GM19240 (cell line): Measurements from ENCODE around the gene COMTD1.

Experiments
- DNase-seq: peaks from one replicate; pipeline ENCODE4 v3.0.0; 2011; ENCODE audit warnings: low spot score; ENCODE audit not compliant: insufficient read length

The COMTD1 gene

DNA sequence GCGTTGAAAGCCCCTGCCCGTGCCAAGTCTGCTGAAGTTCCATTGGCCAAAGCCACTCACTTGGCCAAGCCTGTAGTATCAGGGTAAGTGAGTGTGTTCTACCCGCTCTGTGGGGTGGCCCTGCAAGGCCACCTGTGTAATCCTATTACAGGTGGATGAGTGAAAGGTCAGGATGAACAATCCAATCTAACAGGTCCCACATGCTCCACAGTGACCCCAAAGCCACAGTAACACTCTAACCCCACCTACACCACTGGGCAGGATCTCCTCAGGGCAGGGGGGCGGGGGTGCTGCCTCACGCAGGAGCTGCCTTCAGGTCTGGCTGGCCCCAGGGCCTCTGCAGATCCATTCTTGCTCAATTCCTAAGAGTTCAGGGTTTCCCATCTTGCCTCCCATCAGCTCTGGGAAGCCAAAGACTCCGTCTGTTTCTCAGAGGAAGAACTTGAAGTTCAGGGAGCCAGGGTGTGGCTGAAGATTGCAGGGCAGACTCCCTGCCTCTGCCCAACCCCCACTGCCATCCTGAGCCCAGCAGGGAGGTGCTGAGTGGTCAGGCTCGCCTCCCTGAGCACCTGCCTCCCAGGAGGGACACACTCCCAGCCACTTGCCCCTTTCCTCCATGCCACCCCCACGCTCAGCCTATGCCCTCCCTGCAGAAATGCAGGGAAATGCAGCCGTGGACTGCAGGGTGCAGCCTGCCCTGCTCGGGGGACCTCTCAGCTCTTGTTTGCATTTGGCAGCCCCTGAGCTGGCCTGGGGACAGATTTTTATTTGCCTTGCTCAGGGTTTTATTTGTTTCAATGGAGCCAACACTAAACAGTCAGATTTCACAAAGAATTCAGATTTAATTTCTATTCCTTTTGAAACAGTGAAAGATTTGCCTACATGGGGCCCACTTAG, 9.8 kb upstream of the COMTD1 start:
- no peak for DNase-seq

DNA sequence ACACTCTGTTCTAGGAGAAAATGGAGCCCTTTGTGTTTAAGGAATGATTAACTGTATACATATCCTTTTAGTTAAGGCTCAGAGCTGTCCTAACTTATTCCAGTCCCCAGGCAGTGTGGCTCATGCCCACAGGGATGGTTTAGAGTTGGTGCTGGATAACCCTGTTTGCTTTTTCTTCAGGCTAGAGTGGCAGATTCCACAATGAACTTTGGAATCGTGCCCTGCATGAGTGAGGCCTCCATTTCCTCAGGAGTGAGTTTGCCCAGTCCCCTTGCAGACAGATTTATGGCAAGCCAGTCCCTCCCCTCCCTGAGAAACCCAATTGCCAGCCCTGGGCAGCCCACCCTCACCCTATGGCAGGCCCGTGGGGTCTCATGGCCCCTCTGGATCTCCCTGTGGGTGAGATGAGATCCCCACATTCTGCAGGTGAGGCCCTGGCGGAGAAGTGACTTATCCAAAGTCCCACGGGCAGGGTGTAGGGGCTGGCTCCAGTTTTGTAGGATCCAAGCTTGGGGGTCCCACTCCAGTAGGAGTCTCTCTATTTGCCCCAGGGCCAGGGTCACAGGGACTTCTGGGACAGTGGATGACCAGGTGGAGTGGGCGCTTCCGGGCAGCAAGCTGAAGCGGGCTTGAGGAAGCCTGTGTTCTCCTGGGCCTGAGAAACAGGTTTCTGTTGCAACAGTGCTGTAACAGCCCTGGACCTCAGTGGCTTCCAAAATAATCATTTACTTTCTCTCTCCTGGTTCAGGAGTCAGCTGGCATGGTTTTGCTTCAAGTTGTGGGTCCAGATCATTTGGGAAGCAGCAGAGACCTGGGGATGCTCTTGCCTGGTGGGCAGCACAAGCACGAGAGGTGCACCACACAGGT, 9.0 kb upstream of the COMTD1 start:
- no peak for DNase-seq

DNA sequence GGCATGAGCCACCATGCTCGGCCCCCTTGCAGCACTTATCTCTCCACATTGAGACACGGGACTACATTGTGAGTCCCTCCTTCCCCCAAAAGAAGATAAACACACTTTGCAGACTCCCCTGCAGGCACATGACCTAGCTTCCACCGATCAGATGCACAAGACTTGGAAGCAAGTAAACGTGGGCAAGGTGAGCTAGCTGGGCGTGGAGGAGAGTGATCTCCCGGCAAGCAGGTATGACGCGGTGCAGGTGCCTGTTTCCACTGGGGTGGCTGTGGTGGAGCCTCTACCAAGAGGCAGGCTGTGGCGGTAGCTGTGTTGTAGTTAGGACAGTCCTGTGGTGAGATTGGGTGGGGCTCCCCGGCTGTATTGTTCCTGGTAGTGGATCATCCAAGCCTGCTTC, 7.7 kb upstream of the COMTD1 start:
- DNase-seq = no peak

DNA sequence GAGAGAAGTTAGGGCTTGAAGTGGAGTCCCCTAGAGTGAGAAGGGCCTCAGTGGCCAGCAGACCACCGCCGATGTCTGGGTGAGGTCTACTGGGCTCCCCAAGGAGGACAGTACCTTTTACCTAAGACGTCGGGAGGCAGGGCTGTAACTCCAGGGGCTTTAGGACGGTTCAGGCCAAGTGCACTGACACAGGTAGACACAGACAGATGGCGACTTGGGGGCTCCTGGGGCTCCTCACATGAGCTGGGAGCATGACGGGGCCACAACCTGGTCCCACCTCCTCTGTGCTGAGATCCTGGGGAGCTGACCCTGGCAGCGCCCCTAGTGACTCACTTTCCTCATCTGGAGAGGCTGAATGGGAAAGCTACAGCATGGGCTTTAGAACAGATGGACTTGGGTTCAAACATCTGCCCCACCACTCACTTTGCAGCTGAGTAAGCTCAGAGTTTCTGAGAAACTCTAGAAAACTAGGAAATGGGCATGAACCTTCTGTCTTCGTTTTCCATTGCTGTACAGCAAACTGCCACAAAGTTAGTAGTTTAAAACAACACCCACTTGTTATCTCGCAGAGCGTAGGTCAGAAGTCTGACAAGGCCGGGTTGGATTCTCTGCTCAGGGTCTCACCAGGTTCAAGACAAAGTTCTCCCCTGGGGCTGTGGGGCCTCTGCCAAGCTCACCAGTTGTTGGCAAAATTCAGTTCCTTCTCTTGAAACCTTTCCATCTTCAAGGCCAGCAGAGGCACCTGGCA, 4.7 kb upstream of the COMTD1 start:
- no peak for DNase-seq

DNA sequence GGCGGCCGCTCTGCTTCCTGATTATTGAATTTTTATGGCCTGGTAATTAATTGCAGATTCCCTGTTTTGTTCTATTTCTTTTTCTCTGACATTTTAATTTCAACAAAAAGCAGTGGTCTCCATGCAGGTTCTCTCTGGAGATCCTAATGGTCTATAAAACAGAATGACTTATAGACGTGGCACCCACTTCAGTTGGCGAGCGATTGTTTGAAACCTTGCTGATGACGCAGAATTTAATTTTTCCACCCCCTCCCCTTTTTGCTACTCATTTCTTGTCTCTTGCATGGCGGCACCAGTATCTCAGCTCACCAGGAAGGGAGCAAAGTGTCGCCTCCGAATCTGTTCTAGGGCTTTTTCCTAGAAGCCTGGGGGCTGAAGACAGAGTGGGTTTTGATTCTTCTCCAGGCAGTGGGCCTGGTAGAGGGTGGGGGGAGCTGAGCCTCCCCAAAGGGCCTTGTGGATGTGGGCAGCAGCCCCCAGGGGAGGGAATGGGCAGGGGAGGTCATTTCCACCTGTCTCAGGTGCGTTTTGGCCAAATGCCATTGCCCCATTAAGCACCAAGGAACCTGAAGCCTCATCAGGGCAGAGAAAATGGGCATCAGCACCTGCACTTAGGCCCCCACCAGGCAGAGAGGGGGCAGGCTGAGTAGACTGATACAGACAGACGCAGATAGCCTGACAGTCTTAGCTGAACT, 3.5 kb upstream of the COMTD1 start:
- DNase-seq = no peak

DNA sequence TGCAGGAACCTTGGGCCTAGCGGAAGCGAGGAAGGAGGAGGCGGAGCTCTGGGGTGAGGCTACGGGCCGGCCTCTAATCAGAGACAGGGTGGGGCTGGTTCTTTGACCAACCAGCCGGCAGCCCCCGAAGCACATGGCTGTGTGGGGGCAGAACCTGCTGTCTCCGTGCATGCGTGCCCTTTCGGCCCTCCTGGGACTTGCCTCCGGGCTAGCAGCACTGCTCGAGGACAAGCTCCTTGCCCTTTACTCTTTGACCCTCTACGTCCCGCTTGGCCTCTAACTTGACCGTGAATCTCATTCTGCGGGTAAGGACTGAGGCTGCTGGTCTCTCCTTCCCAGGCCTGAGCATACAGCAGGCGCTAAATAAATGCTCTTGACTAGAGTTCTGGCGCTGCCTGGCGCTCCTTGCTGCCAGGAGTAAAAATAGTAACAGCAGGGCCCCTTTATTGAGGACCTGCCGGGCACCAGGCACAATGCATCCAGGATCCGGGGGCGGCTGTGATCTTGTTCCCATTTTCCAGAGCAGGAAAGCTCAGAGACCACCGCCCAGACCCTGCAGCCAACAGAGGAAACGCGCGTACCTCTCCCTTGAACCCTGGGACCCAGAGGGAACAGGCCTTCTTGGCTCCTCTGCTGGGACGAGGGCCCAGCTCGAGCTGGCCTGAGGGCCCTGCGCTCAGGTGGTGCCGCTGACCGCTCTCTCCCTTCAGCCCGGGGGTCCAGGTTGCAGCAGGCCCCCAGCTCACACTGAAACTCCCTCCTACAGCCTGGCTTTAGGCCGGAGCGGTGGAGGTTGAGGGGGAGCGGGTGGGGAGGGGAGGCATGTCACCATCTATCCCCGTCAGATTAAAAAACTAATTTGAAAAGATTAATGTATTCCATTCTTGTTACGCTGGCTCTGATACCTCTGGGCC, 2.7 kb upstream of the COMTD1 start:
- DNase-seq = no peak

DNA sequence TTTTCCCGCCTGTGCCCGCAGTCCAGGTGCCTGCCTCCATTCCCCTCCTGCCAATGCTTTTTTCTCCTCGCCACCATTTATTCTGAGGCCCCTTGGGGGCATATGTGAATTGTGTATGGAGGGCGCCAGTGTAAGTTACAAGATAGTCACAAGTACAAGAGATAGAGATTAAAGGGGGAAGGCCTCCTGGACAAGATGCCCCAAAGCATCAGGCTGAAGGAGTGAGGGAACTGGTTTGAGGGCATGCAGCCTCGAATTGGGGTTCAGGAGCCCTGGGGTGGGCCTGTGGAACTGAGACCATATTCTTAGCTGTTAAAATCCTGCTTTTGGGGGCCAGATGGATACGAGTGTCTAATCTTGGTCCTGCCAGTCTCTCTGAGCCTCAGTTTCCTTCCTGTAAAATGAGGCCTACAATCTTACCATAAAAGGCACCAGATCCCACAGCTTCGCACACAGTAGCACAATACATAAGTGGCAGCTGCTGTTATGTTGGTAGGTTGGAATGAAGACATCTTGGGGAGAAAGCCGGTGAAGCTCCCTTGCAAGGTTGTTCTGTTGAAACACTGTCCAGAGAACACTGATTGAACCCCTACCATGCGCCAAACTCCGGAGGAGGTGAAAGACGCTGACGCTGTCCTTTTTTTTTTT, 545 bp upstream of the COMTD1 start:
- no peak for DNase-seq

DNA sequence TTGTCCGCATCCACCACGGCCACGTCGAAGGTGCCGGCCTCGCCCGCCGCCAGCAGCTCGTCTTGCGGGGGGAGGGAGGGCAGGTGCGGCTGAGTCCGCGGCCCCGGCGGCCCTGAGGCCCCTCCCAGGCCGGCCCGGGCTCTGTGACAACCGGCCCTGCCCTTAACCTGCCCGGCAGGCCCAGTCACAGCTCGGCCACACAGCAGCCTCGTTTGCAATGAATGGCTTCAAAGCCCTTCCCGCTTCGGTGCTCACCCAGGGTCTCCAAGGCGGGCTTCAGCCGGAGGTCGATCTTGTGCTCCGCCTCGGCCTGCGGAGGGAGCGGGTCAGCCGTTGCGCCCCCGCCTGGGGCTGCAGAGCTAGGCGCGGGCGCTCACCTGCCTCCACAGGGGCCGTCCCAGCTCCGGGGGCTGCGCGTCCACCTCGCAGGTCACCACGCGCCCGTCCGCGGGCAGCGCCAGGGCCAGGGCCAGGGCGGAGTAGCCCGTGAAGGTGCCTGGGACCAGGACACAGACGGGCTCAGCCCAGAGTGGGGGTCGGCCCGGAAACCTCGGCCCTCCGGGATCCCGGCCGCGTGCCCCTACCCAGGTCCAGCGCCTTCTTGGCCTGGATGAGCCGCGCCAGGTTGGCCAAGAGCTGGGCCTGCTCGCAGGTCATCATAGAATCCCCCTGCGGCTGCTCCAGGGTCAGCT, 928 bp downstream of the COMTD1 start:
- DNase-seq = no peak

DNA sequence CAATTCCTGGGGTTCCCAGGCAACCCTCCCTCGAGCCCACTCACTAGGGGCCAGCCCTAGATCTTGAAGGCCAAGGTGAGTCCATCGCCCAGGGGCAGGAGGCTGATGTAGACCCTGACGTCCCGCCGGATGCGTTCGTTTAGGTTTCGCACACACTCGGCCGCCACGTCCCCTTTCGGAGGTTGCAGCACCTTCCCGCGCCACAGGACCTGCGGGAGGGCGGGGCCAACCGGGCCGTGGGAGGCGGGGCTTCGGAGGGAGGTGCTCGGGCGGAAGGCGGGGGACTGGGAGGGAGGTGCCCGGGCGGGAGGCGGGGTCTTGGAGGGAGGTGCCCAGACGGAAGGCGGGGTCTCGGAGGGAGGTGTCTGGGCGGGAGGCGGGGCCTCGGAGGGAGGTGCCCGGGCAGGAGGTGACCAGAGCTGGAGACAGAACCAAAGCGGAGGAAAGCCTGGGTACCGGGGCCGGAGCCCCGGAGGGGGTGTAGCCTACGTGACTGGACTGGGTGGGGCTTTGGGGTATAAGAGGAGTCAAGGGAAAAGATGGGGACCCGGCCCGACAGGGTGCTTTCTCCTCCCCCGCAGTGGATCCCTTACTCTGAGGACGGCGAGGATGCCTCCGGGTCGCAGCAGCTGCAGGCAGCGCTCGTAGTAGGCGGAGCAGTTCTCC, 1.6 kb downstream of the COMTD1 start:
- peak; percentile 70 for DNase-seq

DNA sequence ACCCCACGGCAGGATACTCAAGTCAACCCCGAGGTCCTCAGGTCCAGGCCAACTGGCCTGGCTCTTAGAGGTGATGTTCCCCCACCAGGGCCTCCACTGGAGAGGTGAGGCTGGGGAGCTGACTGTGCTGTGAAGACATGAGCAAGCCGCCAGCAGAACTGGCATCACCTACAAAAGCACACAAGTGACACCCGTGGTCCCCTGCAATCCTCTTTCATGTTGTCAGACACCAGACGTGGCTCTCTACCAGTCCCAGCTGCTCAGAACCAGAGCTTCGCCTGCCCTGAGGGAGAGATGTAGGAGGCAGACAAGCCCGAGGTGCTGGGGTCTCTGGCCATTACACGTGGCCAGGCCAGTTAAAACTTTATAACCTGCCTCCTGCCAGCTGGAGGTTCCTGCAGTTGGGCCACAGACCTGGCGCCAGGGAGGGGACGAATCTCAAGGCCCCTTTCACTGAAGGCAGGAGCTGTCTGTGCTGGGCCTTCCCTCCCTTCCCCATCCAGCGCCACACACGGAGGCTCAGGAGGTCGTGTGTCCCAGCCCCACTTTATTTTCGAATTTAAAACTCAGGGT, 2.2 kb downstream of the COMTD1 start:
- no peak for DNase-seq

DNA sequence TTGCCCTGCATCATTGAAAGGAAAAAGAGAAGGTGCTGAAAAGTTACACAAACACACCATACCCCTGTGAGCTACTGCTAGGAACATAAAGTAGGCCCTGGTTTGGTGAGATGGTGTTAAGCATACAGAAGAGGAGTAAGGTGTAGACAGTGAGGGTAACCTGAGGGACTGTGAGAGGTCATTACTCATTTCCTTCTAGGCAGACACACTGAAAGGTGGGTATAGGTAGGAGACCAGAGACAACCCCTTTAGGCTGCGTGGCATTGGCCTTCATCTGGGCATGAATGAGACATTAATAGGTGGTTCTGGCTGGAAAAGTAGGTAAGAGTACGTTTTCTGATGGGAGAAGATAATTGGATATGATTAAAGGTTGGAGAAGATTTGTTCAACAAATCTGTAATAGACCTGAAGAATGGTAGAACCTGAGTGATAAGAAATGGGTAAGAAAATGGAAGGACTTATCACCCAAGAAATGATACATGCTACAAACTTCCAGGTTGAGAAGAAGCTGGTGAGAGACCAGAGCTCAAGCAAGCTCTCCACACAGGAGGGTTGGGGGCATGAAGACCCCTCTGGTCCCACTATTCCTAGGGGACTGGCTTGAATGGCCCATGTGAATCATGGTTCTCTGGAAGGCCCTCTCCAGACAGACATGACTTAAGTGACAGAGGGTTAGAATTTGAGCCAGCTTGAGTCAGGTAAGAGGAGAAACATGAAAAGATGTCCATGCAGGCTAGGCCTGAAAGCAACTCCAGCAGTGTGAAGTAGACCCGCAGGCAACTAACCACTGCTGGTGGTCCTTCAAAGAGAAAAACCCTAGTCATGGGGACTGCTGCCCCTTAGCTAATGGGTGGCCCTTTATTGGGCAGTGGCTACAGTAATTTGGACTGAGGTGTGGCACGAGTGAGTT, 3.8 kb downstream of the COMTD1 start:
- no peak for DNase-seq

DNA sequence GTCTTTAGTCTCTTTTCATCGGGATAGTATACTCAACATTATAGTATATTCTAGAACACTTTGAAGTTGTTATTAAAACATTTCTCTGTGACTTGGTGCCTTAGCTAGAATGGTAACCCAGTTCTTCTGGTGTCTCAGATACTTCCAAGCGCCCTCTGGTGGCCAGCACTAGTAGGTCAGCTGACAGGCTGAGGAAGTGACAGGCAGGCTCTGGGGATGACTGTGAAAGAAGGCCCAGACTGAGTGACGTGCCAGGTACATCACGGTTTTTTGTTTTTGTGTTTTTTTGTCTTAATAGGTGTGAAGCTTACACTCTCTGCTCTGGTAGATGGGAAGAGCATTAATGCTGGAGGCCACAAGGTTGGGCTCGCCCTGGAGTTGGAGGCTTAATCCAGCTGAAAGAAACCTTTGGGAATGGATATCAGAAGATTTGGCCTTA, 5.1 kb downstream of the COMTD1 start:
- DNase-seq = peak; percentile 85

DNA sequence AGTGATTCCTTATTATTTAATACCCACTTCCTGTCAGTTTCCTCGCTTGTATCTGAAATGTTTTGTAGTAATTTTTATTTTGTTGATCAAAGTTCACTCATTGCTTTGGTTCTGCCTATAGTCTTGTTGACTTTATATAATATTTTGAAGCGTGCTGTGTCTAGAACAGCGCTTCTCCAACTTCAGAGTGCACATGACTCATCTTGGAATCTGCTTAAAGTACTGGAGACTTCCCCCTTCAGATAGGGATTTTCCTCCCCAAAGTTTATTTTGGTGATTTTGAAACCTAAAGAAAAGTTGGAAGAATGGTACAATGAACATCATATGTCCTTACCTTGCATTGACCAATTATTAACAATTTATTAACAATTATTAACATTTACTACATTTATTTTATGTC, 5.8 kb downstream of the COMTD1 start:
- DNase-seq = no peak

DNA sequence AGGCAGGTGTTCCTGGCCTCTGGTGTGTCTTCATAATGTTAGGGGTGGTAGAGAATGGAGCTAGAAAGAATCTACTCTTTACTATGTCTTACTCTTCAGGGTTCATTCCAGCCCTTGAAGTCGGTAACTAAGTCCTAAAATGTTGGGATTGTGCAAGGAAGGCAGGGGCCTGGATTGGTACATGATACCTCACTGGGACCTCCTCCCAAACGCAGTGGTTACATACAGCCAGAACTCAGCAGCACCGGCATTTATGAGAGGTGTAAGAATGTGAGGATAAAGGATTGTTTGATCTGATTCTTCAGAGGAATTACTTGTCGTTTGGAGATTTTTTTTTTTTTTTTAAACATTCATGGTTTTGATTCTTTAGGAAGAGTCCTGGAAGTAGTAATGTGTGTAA, 6.9 kb downstream of the COMTD1 start:
- DNase-seq = no peak

DNA sequence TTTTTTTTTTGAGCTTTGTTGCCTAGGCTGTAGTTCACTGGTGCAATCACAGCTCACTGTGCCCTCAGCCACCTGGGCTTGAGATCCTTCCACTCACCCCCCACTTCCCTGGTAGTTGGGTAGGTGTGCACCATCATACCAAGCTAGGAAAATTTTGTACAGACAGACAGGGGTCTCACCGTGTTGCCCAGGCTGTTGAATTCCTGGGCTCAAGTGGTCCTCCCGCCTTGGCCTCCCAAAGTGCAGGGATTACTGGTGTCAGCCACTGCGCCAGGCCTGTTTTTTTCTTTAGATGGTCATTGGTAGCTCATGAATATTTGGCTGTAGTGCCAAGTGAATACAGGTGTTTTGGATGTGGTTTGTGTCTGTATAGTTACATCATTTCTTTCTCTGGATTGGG, 7.5 kb downstream of the COMTD1 start:
- no peak for DNase-seq

DNA sequence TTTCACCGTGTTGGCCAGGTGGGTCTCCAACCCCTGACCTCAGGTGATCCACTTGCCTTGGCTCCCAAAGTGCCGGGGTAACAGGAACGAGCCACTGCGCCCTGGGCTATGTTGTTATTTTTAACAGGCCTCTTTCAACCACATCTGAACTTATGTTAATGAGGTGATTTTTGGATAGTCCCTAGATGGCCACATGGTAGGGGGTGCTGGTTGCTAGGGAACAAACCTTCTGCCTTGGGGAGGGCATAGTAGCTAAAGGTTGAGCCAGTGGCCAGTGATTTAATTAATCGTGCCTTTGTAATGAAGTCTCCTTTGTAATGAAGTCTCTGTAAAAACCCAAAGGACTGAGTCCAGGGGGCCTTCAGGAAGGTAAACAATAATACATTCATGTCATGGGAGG, 9.1 kb downstream of the COMTD1 start:
- DNase-seq = no peak

DNA sequence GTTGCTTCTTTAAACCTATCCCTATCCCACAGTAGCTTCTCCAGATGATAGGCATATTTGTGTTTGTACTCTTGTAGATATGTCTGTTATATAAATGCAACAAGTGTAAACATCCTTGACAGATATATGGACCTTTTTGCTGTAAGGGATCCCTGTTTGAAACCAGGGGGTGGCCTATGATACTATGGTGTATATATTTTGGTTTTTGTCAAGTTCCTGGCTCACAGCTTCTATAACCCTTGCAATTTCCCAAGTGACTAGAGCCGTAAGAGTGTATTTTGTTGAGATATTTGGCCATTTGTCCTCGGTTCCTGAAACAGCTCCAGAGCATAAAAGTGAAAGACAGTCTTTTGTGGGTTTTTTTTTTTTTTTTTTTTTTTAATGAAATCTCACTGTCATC, 9.7 kb downstream of the COMTD1 start:
- DNase-seq = no peak
